Stimulated activated CD4-positive, alpha-beta T cell treated with anti-CD3 and anti-CD28 coated beads, Interleukin-4, amount 100 ng/mL, for 1 hour (primary cell): ENCODE measurements around the gene DDX31.
"Not testable (repeated sequence)": the region's sequence is repeated elsewhere in the genome, so short reads cannot be mapped to it uniquely, and the experiment has no call there.

Experiments
- DNase-seq: peaks from one replicate; pipeline ENCODE4 v3.0.0-alpha.2; 2020

The DDX31 gene

DNA sequence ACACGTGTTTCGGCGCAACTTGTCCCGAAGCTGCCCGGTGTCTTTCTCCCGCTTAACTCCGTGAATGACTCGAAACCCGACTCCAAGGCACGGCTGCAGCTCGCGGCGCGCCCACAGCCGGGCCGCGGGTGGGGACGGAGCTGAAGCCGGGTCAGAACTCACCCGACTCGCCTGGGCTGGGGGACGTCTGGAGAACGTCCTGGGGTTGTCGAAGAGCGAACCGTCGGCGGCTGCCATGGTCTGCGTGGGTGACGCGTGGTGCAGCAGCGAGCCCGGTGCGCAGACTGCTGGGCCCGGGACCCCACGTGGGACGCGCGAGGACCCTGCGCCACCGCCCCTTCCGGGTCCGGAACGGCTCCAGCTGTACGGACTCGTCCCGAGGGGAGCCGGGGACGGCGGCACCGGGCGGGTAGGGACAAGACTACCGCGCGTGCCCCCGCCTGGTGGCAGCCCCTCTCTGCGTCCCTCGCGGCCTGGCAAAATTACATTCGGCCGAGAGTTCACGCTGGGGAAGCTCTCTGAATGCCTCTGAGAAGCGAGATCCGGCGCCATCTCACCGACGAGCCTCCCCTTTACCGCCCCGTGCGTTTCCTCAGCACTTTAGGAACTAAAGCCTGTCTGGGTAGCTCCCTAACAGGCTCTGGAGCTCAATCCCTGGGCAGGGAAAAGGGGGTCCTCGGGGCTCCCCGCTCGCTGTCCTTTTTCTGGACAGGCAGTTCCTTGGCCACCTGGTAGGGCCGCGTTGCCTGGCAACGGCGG, at the start of gene DDX31:
TSS of gene DDX31 (minus strand) at position 286 of the 759 bp plus-strand sequence. CDS start at position 237, 49 bp downstream.
- DNase-seq: peak; percentile 86

DNA sequence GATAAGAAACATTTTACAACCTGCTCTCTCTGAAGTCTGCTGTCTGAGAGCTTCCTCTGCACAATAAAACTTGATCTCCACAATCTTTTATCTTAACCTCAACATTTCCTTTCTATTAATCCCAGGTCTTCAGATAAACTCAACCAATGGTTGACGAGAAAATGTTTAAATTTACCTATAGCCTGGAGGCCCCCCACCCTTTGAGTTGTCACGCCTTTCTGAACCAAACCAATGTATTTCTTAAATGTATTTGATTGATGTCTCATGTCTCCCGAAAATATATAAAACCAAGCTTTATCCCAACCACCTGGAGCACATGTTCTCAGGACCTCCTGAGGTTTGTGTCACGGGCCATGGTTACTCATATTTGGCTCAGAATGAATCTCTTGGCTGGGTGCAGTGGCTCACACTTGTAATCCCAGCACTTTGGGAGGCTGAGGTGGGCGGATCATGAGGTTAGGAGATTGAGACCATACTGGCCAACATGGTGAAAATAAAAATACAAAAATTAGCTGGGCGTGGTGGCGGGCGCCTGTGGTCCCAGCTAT, 48.7 kb upstream of the DDX31 start:
- DNase-seq: not testable (repeated sequence)

DNA sequence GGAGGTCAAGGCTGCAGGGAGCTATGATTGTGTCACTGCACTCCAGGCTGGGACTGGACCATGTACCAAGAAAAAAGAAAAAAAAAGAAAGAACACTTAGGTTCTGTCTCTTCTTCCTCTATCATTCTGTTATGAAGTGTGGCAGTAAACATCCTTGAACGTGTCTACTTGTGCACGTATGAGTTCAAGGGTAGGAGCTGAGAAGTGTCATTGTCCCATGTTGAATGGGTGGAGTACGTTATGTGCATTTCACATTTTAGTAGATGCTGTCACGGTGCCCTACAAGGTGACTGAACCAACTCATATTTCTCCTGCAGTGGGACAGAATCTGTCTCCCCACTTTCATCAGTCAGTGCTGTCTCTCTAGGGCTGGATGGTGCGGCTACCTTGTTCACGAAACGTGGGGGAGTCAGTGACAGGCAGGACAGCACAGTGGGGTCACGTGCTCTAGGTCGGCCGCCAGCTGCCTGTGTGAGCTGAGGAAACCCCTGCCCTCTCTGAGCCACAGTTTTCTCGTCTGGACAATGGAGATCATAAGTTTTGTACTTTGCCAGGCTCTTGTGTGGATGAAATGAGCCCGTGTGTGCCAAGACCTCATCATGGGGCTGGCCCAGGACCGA, 47.7 kb upstream of the DDX31 start:
- no peak for DNase-seq

- DNase-seq: no peak
Measured at GRCh38 chr9:132716007-132716406, 46.2 kb upstream of the DDX31 start.

GRCh38 chr9:132712753-132713152, 43.0 kb upstream of the DDX31 start:
- DNase-seq: no peak

GRCh38 chr9:132711846-132712245, 42.1 kb upstream of the DDX31 start:
- no peak for DNase-seq

GRCh38 chr9:132711152-132711551, 41.4 kb upstream of the DDX31 start:
- not testable (repeated sequence) for DNase-seq

- DNase-seq: no peak
Measured at GRCh38 chr9:132710333-132710732, 40.5 kb upstream of the DDX31 start.

- no peak for DNase-seq
Measured at GRCh38 chr9:132708769-132709430, 39.1 kb upstream of the DDX31 start.

GRCh38 chr9:132708239-132708638, 38.5 kb upstream of the DDX31 start:
- DNase-seq: no peak

DNA sequence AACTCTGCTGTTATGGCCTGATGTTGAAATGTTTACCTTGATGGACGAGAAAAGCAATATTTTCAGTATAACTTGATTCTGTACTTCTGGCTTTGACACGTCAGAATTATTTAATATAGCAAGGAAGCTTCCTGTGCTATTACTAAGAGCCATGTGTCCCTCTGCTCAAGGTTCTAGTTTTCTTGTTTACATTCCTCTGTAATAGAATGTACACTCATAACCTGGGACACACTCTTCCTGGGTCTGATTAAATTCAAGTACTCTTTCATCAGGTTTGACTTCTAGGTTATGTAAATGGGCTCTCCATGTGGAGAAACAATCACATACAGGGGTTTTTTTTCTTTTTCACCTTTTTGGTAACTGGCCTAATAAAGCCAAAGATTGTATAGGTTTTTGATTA, 33.6 kb upstream of the DDX31 start:
- DNase-seq: no peak

- DNase-seq: no peak
Measured at GRCh38 chr9:132702254-132702653, 32.5 kb upstream of the DDX31 start.

- no peak for DNase-seq
Measured at GRCh38 chr9:132699956-132700355, 30.2 kb upstream of the DDX31 start.

GRCh38 chr9:132698989-132699388, 29.2 kb upstream of the DDX31 start:
- no peak for DNase-seq

- DNase-seq: no peak
Measured at GRCh38 chr9:132697230-132697629, 27.4 kb upstream of the DDX31 start.

DNA sequence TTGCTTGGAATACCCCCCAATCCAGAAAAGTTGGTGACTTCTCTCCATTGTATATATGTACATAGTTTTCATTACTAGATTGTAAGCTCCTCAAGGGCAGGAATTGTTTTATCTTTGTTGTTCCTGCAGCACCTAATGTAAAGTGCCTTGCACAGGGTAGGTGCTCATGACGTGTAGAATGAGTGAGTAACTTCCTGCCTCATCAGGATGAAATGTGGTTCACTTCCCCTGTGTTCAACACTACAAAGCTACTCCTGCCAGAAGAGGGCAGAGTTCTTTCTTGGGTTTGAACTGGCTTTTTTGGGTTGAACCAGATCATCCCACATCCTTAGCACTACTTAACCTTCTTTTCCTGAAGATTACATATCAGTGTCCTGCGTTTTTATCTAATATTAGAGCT, 24.4 kb upstream of the DDX31 start:
- DNase-seq: no peak

DNA sequence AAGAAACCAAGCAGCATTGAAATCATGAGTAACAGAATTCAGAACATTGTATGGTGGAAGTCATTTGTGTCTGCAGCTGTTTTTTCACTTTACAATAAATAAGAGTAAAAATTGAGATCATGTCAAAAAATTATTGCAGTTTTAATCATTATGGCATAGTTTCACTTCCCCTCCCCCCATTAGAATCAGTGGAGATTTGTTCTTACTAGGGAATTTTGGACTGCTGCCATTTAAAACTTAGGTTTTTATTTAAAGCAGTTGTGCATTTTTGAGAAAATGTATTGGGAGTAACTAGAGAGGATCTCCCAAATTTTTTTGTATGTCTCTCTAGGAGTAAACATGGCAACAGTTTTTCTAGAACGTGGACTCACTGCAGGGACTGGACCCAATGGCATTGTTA, 20.9 kb upstream of the DDX31 start:
- no peak for DNase-seq

DNA sequence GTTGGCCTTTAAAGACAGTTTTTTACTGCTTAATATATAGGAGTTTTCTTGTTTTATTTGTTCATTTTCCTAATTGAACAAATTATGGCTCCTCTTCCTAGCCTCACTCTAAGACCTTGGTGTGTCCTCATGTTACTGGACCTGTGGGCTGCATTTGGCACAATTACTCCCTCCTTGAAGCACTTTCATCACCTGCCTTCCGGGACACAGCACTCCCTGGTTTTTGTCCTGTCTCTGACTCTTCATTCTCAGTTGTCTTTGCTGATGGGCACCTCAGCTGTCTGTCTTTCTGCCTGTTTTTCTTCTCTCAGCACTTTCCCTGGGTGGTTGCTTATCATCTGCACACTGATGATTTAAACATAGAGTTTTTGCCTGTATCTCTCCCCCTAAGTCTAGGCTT, 14.1 kb upstream of the DDX31 start:
- no peak for DNase-seq

DNA sequence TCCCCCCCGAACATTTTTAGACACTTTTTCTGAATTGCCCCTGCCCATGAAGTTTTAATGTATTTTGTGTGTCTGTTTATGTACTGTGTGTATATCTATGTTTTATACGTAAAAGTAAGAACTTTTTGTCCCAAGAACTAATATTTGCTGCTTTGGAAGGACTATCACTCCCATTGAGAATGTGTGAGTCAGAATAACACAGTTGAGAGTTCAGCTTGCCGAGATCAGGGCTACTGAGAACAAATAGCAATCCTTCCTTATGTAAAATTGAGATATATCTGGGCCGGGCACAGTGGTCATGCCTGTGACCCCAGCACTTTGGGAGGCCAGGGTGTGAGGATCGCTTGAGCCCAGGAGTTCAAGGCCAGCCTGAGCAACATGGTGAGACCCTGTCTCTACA, 11.8 kb upstream of the DDX31 start:
- DNase-seq: no peak

DNA sequence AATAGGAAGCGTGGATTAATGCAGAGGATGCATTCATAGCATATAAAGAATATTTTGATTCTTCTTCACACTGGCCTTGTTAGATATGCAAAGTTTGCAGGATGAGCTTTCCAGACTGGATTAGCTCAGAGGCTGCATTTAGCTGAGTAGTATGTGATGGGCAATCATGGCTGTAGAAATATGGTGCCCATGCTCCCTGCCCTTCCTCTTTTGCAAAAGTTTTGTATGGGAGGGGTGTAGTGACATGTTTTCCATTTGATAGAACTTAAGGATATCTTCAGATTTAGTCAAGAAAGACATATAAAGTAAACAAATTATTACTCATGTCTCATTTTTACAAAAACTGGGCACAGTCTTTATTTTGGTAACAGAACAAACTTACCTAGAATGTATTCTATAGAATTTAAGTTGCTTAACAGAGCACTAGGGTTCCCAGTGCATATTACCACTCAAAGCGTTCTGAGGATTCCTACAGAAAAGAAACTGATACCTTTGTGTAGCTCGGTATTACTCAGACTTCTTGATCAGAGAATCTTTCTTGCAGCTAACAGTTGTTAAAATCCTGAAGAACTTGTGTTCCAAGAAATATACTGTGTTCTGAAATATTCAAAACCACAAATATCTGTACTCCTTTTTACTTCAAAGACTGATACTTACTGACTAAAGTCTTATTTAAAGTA, 10.3 kb upstream of the DDX31 start:
- DNase-seq: no peak

DNA sequence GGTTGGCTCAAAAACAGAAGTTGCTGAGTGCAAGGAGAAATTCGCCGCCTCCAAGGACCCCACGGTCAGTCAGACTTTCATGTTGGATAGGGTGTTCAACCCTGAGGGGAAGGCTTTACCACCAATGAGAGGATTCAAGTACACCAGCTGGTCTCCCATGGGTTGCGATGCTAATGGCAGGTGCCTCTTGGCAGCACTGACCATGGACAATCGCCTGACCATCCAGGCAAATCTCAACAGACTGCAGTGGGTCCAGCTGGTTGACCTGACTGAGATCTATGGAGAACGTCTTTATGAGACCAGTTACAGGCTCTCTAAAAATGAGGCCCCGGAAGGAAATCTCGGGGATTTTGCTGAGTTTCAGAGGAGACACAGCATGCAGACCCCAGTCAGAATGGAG, 8.2 kb upstream of the DDX31 start:
- DNase-seq: no peak

- no peak for DNase-seq
Measured at GRCh38 chr9:132674485-132674884, 4.7 kb upstream of the DDX31 start.

DNA sequence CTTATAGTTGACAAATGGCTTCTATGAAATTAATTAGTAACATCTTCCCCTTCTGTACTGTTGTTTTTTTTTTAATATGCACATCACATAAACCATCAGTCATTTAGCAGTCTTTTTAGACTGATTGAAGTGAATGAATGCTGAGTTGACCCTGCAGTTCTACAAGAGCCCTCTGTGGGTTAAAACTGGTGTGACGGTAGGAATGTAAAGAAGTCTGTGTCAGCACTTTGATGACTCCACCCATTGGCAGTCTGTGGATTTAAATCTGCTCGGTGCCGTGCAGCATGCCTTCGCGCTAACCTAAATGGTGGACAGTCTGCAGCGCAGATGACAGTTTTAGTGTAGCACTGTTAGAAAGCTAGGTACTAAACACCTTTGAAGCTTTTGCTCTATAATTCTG, 3.6 kb upstream of the DDX31 start:
- DNase-seq: no peak

DNA sequence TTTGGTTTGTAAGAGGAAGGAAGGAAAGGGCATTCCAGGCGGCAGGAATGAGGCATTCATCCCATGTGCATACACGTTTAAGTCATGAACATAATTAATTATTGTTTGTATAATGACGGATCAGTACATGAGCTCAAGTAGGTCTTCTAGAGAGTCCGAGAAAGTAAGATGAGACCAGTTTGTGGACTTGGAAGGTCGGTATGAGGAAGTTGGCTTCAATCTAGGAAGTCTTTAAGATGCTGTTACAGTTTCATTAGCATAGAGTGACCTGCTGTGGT, 2.6 kb upstream of the DDX31 start:
- no peak for DNase-seq
